ENCODE measurements around the gene KIAA1549. TPM values are rescaled to one million over a fixed set of nuclear protein-coding genes. Genes with fewer than 3 reads are reported as not detected.

The KIAA1549 gene
- total and polyA plus RNA-seq, 12 donors, result 0.49 to 2.1 (median 1.6) TPM

DNA sequence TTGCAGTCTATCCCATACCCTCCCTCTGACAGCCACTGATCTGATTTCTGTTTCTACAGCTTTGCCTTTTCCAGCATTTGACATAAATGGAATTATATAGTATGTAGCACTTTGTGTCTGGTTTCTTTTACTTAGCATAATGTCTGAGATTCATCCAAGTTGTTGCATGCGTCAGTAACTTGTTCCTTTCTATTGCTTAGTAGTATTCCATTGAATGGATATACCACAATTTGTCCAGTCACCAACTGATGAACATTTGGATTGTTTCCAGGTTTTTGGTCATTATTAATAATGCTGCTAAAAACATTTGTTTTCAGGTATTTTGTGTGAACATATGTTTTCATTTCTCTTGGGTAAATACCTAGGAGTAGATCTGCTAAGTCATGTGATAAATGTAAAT is 6.5 kb upstream of the KIAA1549 start:
- Histone ChIP-seq H3K4me3 (no peak overlapping the region), H3K4me1 (no peaks in the 10 kb centered on the region), H3K36me3 (no peaks in the 10 kb centered on the region), H3K9me3 (peaks cover 0 to 21% (median 11%) of the 10 kb centered on the region in 11 donors), H3K27ac (no peak overlapping the region), H3K27me3 (peaks cover 0 to under 1% (median 0%) of the 10 kb centered on the region in 7 donors)
- intact Hi-C loops (cut with DNase I), result loop anchor here in 2 of 10 donors (10.0 kb wide), 1 partner anchor 103 kb away; no protein-coding TSS in a partner anchor
- TF ChIP-seq, protein P1, sequence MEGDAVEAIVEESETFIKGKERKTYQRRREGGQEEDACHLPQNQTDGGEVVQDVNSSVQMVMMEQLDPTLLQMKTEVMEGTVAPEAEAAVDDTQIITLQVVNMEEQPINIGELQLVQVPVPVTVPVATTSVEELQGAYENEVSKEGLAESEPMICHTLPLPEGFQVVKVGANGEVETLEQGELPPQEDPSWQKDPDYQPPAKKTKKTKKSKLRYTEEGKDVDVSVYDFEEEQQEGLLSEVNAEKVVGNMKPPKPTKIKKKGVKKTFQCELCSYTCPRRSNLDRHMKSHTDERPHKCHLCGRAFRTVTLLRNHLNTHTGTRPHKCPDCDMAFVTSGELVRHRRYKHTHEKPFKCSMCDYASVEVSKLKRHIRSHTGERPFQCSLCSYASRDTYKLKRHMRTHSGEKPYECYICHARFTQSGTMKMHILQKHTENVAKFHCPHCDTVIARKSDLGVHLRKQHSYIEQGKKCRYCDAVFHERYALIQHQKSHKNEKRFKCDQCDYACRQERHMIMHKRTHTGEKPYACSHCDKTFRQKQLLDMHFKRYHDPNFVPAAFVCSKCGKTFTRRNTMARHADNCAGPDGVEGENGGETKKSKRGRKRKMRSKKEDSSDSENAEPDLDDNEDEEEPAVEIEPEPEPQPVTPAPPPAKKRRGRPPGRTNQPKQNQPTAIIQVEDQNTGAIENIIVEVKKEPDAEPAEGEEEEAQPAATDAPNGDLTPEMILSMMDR (IDR thresholded peaks at IDR 0.05), result no peak
- no peak for DNase-seq
- no peak for ATAC-seq
- 100% methylated on average over 1 of the region's 1 CpG for WGBS, 2 donors

DNA sequence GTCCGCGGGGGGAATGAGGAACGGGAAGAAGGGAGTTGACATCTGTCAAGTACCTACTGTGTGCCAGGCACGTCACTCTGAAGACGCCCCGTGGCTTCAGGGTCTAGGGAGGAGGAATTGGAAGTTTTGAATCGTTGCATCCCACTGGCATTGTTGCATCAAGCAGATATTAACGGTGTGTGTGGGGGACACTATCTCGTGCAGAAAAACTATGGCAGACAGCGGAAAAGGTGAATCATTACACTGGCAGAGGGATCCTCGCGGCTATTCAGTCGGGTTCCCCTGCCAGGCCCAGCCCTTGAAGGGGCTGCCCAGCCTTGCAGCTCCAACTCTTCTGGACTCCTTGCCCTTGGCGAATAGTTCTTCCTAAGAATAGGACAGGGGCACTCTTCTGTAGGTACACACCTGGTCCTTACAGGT is 1.0 kb upstream of the KIAA1549 start:
- 41 to 46% methylated on average over 14 of the region's 14 CpGs for WGBS, 2 donors
- intact Hi-C loops (cut with DNase I), result loop anchor here in 7 of 10 donors (5.0 to 10.0 kb wide), 4 partner anchors 85 to 100 kb away; no protein-coding TSS in a partner anchor
- H3K4me3 ChIP-seq, result peak overlapping the region in 8 of 10 donors; percentile 27 to 73 (median 60)
- H3K27ac ChIP-seq, result peak overlapping the region in 1 of 10 donors; percentile 25
- TF ChIP-seq, protein P1 (IDR thresholded peaks at IDR 0.05), result no peak
- H3K36me3 ChIP-seq, result no peaks in the 10 kb centered on the region
- no peak for DNase-seq
- peaks cover 0 to 37% (median 0%) of the 10 kb centered on the region in 7 donors for H3K27me3 ChIP-seq
- peaks cover 0 to 8% (median 1%) of the 10 kb centered on the region in 11 donors for H3K9me3 ChIP-seq
- peaks cover 0 to 20% (median 10%) of the 10 kb centered on the region in 9 donors for H3K4me1 ChIP-seq
- no peak for ATAC-seq

- intact Hi-C loops (cut with DNase I), result loop anchor here in 9 of 10 donors (2.0 to 10.0 kb wide), 5 partner anchors 83 to 98 kb away; no protein-coding TSS in a partner anchor
- Histone ChIP-seq H3K4me3 (peak overlapping the region; percentile 53 to 69 (median 62)), H3K9me3 (no peaks in the 10 kb centered on the region), H3K27me3 (peaks cover 0 to 37% (median 0%) of the 10 kb centered on the region in 7 donors), H3K27ac (peak overlapping the region in 1 of 10 donors; percentile 28), H3K4me1 (peaks cover 0 to 25% (median 10%) of the 10 kb centered on the region in 9 donors), H3K36me3 (no peaks in the 10 kb centered on the region)
- peak in 6 of 8 donors; percentile 15 to 54 (median 24) for ATAC-seq
- TF ChIP-seq, protein P1 (IDR thresholded peaks at IDR 0.05), result no peak
- DNase-seq, result peak in 1 of 2 donors; percentile 17
- WGBS, 2 donors, result 0 to 1% methylated on average over 59 to 68 of the region's 68 CpGs
These were observed 462 bp downstream of the KIAA1549 start for GRCh38 chr7:138980563-138981291.

DNA sequence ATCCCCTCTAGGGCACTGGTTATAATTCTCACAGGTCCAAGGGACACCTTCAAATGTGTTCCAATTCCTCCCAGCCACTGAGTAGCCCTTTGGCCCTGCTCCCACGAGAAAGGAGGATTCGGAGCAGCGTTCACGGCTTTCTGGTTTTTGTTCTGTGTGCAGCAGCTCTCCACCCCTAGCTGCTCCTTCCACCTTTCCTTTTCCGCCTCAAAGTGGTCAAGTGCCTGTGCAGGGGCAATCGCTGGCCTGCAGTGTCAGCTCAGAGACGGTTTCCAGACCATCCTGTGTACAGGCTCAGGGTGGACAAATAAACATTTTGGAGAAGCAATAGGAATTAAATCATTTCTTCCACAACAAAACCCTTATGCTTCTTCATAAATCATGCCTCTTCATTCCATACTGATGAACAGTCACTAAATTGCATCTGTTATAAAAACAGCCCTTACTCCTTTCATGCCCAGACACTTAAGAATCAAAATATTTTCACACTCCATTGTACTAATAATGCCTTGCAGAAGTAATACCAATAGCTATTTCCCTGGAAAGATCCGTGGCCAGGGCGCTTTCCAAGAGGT is 1.1 kb downstream of the KIAA1549 start:
- ATAC-seq (peak in 1 of 8 donors; percentile 4), DNase-seq (no peak)
- TF ChIP-seq, protein P1 (IDR thresholded peaks at IDR 0.05), result no peak
- Histone ChIP-seq H3K27ac (no peak overlapping the region), H3K36me3 (no peaks in the 10 kb centered on the region), H3K9me3 (no peaks in the 10 kb centered on the region), H3K27me3 (peaks cover 0 to 37% (median 0%) of the 10 kb centered on the region in 7 donors), H3K4me1 (peaks cover 0 to 31% (median 10%) of the 10 kb centered on the region in 9 donors), H3K4me3 (peak overlapping the region; percentile 53 to 69 (median 62))
- intact Hi-C loops (cut with DNase I), result loop anchor here in 9 of 10 donors (2.0 to 10.0 kb wide), 5 partner anchors 83 to 98 kb away; no protein-coding TSS in a partner anchor
- 26 to 37% methylated on average over 9 of the region's 9 CpGs for WGBS, 2 donors
